GM18858 (cell line): ENCODE data around the gene ANKRD16.
A peak's percentile ranks its signal among the peaks of the same experiment; 100 is the strongest.

ENCODE experiments used
- ATAC-seq: cut with Tn5 transposase; IDR thresholded peaks from one replicate; pipeline ENCODE4 v1.9.1; 2021; ENCODE audit not compliant: unreplicated experiment

ANKRD16 gene

DNA sequence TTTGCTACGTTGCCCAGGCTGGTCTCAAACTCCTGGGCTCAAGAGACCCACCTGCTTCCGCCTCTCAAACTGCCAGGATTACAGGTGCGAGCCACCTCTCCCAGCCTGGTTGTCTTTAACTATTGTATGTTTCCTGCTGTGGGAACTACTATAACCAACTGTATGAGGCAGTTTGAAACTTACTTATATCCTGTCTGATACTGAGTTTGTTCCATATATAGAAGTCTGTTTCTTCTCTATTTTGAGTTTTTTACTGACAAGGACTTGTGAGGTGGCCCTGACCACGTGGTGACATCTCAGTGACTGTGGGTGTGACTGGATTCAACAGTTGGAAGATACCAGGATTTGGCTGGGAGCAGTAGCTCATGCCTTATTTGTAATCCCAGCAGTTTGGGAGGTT is 14.5 kb upstream of the ANKRD16 start:
- peak; percentile 96 for ATAC-seq

DNA sequence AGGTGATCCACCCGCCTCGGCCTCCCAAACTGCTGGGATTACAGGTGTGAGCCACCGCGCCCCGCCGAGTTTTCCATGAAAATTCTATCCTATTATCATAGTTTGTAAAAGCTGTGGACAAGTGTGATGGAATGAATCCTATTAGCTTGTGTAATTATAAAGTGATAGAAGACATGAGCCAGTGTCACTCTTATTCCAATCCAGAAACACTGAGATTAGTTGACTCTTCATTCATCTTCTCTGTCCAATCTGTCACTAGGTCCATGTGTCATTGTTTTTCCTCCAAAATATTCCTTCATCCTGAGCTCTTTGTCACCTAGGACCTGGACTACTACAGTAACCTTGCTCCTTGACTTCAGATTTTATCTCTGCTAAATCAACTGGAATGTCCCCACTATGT is 13.9 kb upstream of the ANKRD16 start:
- no peak for ATAC-seq

DNA sequence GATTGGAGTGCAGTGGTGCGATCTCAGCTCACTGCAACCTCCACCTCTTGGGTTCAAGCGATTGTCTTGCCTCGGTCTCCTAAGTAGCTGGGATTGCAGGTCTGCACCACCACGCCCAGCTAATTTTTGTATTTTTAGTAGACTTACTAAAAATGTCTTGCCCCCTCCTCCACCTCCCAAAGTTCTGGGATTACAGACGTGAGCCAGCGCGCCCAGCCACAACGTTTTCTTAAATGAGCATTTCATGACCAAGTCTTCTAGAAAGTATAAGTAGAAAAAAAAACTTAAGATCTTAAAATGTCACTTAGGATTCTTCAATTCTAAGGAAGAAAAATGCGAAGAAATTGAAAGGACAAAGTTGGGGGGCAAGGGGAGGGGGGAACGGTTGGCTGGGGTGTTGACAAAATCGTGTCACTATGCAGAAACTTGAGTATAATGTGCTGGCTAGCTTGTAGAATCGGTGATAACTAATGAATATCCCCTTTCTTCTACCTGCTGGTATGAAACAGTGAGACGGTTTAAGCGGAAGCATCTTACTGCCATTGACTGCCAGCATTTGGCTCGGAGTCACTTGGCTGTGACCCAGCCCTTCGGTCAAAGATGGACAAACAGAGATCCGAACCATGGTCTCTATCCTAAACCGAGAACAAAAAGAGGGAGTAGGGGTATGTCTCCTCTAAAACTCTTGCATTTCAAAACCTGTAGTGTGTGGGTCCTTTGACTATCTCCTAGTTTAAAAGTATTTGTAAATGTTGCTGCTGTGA is 13.0 kb upstream of the ANKRD16 start:
- no peak for ATAC-seq

DNA sequence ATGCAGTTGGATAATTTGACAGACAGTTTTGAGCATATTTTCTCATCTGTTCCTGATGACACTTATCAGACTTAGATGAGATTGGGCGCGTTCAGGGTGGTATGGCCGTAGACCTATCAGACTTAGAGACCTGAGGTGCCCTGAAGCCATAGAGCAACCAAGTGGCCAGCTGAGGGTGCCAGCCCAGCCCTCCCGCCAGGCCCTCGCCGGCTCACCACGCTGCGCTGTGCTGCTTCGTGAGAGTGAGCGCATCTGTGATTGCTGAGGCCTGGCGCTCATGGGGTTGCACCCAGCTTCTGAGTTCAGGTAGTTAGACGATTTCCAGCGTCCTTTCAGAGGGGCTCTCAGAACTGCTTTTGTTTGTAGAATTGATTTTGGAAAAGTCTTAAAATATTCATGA is 10.6 kb upstream of the ANKRD16 start:
- ATAC-seq = no peak

DNA sequence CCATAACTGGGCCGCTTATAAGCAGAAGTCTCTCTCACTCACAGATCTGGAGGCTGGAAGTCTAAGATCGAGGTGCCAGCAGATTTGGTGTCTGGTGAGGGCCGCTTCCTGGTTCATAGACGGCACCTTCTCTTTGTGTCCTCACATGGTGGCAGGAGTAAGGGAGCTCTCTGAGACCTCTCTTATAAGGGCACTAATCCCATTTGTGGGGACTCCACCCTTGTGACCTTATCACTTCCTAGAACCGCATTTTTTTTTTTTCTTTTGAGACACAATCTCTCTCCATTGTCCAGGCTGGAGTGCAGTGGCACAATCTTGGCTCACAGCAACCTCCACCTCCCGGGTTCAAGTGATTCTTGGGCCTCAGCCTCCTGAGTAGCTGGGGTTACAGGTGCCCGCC is 8.5 kb upstream of the ANKRD16 start:
- no peak for ATAC-seq

DNA sequence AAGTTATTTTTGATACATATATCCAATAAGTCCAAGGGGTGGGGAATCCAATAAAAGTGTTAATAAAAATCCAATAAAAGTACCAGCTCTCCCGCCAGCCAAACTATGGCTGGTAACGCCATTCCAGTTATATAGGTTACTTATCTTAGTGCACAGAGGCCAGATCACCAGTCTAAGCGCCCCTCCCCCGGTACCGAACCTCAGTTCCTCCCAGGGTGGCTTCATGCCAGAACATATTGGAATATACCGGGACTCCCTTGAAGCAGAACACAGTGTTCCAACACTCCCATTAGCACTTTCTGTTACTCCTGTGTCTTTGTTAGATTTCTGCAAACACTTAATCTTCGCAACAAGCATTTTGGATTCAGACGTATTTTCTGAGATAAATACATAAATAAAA is 7.8 kb upstream of the ANKRD16 start:
- ATAC-seq = no peak

DNA sequence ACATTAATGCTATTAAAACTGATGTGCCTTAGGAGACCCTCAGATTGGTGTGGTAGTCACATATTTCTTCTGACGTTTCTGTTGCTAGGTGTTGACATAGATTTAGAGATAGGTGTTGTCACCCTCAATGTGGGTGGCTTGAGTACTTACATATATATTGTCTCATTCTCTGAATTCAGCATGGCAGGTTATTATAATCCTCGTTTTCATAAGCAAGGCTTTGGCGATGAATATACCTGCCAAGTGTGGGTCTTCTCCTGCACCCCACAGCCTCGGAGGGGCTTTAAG is 7.3 kb upstream of the ANKRD16 start:
- no peak for ATAC-seq

DNA sequence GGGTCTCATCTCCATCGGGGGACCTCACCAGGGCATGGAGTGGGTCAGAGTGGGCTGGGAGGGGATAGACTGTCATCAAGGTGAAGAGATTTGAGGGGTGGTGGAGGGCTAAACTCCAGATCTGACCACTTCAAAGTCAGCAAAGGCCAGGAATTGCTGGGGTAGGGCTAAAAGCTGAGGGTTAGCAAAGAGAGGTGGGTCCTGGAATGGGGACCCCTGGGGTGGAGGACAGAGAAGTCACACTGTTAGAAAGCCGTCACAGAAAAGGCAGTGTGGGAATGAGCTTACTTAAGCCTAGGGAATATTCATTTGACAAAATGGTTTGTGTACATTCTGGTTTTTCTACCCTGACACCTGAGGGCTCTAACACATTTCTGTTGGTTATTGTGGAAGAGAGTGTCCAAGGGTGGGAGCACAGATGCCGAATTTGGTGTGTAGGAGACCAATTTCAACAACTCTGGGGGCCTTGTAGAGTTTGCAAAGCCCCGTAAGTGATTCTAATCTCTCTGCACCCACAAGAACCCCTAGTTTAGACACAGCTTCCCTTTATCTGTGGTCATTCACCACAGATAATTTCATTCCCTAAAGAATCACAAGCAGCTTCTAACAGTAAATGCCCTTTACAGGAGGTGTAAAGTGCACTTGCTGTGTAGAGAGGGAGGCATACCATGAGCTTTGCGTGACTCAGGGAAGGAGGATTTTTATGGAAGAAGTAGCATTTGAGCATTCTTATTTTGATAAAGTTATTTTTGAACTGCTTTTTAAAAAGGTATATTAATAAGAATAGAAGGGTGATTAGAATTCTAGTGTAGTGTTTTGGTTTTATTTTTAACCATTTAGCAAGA is 6.7 kb upstream of the ANKRD16 start:
- ATAC-seq = no peak

DNA sequence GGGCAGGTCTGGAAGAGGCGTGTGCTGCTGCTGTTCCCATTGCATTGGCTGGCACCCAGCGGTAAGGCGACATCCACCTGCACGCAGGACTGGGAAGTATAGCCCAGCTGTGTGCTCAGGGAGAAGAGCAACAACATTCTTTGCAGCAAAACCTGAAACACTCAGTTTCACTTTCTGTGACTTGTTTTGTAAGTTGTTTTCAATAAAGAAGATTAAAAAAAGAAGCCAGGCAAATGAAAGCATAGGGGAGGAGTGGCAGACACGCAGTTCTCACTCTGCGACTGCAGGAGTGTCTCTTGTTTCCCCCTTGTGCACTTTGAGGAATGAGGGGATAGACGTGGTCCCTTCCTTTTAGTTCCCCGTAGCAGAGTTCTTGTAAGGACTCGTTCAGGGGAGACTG is 6.1 kb upstream of the ANKRD16 start:
- no peak for ATAC-seq

DNA sequence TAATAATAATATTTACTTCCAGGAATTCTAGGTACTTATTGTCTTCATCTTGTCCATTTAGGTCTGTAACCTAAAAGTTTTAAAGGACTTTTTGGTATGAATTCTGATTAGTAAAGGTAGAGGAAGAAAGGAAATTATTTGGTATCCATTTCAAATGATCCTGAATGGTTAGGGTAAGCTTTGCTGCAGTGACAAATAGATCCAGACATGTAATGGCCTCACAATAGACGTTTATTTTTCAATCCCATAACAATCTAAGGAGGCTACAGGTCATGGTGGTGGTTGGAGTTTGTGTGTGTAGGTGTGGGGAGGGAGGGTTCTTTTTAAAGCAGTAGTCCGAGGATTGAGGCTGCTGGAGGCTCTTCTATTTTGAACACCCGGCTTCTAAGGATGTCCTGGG is 5.7 kb upstream of the ANKRD16 start:
- ATAC-seq = no peak

DNA sequence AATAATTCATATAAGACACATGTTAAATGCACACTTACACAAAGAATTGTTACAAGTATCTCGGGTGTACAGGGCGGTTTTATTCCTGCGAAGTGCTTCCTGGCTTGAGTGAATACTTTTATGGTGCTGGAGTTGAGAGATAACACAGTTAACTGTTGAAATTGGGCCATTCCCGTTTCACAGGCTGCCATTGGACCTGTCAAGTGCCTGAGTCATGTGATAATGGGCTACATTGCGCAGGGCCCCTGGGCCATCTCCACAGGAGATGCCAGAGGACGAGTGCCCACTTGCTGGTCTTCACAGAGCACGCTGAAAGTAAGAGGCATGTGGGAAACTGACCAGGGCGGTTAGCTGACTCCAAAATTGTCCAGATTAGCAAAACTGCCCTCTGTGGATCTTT is 5.2 kb upstream of the ANKRD16 start:
- no peak for ATAC-seq

DNA sequence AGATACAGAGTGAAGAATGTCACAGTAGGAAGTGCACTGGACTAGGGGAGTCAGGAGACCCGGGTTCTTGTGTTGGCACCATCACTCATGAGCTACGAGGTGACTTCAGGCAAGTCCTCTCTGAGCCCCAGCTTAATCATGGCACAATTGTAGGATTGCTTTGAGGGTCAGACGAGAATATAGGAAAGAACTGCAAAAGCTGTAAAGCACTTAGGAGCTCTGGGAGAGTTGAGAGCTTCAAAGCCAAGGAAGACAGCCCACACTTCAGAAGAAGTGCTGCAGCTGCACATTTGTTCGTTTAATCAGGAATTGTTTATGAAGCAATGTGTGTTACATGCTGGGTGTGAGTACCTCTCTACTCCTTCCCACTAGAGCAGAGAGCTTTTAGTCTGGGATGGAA is 4.7 kb upstream of the ANKRD16 start:
- no peak for ATAC-seq

DNA sequence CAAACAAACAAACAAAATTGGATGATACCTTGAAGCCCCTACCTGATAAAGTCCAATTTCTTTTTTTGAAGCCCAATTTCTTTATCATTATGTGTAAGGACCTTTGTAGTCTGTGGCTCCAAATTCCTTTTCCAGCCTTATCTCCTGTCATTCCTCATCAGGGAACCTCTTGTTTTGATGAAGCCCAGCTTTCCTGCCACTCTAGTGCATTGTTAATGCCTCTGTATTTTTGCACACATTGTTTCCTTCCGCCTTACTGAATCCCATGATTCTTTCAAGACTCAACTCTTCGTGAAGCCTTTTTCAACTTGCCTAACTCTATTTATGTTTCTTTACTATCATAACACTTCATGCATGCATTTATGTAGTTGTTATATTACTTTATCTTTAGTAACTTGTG is 3.6 kb upstream of the ANKRD16 start:
- no peak for ATAC-seq

DNA sequence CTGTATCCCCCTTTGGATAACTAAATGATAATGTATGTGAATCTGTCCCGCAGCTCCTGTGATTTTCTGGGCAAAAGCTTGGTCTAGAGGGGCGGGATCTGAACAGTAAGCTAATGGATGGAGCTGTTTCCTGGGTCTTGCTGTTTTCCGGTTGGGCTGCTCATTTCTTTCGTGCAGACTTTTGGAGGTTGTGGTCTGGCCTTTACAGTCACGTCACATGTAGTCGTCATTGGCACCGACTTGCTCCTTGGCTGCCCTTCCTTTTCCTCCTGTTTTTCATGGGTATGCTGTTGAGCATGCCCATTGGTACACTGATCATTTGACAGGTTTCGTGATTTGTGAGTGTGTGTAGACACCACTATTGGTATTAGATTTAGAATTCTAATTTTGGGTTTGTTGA is 2.3 kb upstream of the ANKRD16 start:
- ATAC-seq = no peak

DNA sequence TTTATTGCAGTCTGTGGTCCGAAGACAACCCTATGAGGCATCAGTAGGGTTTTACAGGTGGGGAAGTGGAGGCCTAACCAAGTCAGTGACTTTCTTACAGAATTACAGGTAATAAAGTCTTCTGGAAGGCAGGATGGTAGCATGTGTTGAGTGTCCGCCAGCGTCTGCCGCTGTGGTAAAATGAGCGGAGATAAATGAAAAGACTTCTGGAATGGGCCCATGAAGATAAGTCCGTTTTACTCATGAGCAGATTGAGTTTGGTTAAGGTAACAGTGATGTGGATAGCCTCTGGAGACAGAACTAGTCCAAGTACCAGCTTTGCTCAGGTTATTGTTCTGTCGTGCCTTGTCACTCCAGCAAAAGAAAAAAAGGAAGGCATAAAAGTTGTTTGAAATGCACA is 1.3 kb upstream of the ANKRD16 start:
- ATAC-seq = no peak

DNA sequence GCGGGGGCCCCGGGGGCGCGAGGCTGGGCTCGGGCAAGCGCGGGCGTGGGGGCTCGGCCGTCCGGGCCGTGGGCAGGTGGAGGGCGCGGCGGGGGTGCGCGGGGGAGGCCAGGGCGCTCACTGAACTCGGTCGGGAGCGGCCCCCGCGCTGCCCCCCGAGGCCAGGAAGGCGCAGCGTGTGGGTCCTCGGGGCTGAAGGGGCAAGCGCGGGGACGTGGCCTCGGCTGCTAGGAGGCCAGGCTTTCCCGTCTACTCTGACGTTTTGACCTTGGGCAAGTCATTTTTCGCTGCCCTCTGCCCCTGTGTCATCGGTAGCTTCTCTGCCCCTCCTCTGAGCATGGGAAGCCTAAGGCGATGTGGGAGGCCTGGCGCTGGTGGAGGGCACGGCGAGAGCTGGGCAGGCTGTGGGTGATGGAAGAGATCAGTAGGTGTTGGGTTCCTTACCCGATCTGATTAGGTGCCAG is 791 bp upstream of the ANKRD16 start:
- no peak for ATAC-seq

DNA sequence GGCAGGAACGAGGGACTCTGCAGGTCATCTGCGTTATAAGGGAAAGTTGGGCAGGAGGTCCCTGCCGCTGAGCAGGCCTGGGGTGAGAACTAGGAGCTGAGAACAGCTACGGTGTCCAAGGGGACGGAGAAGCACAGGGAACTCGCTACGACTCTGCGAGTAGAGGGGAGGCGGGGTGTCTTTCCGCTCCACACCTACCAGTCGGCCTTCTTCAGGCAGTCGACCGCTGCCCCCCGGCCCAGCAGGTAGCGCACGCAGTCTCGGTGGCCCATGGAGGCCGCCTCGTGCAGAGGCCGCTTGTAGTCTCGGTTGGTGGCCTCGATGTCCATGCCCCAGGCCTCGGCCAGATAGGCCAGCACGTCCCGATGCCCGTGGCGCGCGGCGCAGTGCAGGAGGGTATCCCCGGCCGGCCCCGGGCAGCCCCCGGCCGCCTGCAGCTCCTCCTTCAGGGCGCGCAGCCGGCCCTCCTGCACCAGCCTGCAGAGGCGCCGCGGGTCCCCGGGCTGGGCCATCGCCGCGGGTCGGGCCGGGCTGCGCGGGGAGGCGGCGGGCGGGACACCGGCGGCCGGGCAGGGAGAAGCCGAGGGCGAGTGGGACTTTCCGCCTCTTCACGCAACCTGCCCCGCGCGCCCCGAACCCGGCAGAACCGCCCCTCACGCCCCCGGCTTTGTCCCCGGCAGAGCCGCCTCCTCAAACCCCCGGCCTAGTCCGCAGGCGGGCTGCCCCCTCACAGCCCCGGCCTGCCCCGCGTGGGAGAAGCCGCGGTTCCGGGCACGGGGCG is 660 bp downstream of the ANKRD16 start:
- no peak for ATAC-seq

DNA sequence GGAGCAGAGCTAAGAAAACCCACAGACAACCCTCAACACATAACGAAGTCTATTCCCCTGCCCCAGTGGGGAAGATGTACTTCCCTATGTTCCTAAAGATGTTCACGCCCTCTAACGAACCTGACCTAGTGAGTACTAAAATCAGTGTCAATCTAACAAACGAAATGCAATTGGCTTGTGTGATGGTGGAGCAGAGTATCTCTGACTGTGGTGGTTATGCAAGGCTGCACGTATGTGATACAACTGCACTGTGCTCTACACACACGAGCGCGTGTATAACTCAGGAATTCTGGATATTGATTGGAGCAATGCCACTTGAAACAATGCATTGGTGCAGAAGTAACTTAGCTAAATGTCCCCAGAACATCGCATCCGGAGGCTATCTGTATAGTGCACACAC is 1.3 kb downstream of the ANKRD16 start:
- no peak for ATAC-seq

DNA sequence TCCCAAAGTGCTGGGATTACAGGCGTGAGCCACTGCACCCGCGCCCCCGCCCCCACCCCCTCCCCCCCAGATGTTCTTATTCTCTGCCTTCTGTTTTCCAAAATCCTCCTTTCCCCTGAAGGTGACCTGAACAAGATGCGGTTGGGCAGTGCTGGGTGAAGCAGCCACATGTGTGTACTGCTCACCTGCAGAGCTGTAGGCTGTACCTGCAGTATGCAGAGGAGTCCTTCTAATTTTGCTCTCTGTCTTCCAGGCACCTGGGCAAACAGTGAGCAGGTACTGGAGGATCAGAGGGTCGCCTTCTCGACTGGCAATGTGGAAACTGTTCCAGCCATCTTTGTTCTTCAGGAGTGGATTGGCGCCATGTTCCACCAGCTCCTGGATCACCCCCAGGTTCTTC is 2.1 kb downstream of the ANKRD16 start:
- ATAC-seq = no peak

DNA sequence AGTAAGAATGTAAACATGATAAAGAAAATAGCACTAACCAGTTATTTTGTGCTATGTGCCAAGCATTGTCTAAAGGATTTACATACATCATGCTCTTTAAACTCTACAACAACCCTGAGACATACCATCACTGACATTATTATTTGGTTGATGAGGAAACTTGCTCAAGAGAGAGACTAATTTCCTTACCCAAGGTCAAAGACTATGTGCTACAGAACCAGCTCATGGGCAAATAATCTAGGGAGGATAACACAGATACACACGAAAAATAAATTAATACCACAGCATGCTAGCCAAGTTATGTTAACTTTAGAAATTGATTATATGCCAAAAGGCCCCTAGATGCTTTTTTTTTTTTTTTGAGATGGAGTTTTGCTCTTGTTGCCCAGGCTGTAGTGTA is 2.7 kb downstream of the ANKRD16 start:
- ATAC-seq = no peak

DNA sequence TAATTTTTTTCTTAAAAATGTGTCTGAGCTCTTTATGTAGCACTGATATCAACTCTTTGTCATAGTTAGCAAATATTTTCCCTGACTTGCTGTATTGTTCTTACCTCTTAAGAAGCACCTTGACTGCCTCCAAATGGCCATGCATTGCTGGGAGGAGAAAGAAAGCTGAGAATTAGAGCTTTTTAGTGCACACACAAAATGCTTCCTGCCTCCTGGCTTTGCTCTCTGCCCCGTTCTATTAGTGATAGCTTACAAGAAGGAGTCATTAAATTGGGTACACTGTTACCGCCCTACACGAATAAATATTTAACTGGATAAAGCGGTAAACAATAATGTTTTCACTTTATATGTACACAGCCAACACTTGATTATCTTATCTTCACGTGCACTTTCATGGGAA is 4.1 kb downstream of the ANKRD16 start:
- no peak for ATAC-seq

DNA sequence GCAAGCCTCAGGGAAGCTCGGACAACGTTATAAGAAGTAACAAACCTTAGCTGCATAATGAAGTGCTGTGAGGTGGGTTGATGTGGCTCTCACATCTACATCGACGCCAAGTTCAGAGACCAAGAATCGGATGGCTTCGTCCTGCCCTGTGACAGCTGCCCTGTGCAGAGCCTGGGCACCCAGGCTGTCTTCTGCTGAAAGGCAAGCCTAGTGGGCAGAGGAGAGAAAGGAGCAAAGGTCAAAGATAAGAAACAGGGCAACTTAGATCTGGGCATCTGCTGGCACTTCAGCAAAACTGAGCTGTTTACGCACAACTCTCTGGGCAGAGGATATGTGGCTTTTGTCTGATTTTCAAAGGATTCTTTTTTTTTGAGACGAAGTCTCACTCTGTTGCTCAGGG is 6.7 kb downstream of the ANKRD16 start:
- no peak for ATAC-seq
